NCI-H2029 treated with DMSO at 0.1 percent for 48 hours (cell line): ENCODE data around the gene CPNE4.
"Not testable (repeated sequence)": the region's sequence is repeated elsewhere in the genome, so short reads cannot be mapped to it uniquely, and the experiment has no call there.

Experiments
- DNase-seq: peaks from one replicate; lab custom pipeline; 2025; lab: John Stamatoyannopoulos, UW

Gene CPNE4

DNA sequence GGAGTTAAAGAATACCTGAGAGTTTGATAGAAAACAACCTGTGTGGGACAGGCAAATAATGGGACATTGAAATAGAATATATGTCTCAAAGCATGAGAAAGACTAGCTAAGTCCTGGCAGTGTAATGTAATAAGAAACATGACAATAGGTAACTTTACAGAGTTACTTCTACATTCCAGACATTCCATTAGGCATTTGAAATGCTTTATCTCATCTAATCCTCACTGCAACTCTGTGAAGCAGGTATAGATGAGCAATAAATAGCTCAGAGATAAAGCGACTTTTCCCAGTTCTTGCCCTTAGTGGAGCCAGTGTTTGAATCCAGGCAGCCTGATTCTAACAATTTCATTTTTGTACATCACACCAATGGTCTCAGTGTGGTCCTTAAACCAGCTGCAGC, 76.8 kb downstream of the CPNE4 start:
- no peak for DNase-seq

DNA sequence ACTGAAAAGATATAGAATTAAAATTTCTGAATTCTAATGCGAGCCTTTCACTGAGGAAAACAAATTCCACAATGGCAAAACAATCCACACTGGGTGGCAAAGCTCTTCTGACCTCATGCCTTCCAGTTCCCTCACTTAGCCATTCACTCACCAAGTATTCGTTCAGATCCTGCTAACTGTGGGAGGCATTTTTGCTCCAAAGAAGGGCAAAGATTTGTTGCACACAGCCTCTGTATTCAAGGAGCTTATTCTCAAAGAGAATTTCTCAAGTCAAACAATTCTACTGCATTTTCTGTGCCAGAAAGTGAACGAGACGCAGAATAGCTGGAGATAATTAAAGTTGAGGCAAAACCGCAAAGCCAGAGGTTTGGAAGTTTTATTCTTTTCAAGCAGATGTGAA, 77.3 kb downstream of the CPNE4 start:
- DNase-seq: no peak

DNA sequence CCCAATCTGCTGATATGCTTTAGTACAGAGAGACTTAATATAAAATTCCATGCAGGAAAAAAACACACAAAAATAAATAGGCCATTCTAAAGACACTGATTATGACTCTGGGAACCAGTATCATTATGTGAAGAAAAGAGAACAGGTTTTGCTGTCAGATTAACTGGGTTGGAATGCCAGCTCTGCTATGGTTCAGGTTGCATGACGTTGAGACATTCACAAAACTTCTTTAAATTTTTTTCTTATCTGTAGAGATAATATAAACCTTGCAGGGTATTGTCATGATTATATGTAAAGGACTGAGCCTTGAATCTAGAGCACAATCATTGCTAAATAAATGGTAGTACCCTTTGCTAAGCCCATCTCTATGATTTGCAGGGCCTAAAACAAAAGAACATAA, 86.0 kb downstream of the CPNE4 start:
- DNase-seq: no peak

DNA sequence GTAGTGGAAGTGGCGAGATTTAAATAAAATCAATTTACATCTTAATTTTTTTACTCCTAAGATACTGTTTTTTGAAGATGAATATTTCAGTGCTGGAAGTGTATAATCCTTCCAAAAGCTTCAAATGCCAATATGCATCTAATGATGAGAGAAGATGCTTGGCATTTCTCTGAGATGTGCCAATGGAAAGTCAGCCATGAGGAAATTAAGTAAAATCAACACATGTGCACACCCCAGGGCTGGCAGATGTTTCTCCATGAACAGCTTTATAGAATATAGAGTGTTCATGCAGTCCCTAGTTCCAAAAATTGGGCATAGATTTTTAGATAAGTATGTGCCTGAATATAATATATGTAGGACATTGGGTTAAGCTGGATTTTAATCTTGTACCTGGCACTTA, 90.1 kb downstream of the CPNE4 start:
- DNase-seq: no peak

DNA sequence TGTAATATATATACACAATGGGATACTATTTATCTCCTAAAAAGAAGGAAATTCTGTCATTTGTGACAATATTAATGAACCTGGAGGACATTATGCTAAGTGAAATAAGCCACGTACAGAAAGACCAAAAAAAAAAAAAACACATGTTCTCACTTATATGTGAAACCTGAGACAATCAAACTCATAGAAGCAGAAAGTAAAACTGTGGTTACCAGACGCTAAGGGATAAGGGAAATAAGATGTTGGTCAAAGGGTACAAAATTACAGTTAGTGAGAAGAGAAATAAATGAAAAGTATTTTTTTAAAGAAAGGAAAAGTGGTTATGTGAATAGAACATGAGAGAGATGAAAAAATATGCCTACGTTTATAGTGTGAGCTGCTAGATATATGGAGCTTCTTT, 101.1 kb downstream of the CPNE4 start:
- DNase-seq: no peak

DNA sequence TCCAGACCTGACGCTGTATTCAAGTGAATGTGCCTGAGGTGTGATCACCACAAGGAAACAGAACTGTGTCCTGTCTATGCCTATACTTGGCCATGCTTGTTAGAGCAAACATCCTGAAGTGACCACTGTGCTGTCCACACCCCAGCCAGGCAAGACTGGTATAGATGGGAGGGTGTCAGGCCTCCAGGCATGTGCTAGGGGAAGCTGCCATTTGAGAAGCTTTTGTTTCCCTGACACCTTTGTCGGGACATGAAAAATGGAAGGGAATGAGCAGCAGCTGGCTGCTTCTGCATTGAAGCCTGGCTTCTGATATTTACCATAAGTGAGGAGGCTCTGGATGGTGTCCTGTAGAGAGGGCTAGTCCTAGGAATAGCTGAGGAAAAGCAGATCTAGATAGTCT, 106.2 kb downstream of the CPNE4 start:
- DNase-seq: no peak

DNA sequence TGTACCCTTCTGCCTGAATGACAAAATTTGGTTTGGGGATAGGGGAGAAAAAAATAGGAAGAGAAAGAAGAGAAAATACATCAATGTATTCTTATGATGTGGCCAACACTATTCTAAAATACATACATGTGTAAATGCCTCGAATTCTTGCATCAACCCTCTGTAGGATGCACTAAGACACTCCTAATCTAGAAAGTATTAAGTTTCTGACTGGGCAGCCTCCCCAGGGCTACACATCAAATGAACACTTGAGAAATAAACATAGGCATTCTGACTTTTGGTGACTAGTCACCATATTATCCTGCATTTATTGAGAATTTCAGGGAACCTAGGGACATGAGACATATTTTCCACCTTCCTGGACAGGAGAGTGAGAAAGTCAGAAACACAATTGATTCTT, 109.2 kb downstream of the CPNE4 start:
- DNase-seq: no peak

DNA sequence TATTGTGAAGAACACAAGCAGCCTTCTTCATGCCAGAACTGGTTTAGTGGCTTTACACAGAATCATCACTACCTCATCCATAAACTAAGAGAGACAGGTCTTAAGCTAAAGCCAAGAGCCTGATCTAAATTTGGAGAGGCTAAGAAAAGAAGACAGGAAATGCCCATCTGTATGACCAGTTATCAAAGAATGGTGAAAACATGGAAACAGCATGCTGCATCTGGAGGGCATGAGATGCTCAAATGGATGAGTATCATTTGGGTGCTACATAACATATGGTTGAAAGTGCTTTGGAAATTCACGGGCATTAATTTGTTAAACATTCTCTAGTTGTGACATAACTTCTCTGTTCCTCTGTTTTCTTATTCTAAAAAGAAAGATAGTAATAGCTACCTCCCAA, 112.5 kb downstream of the CPNE4 start:
- DNase-seq: no peak

DNA sequence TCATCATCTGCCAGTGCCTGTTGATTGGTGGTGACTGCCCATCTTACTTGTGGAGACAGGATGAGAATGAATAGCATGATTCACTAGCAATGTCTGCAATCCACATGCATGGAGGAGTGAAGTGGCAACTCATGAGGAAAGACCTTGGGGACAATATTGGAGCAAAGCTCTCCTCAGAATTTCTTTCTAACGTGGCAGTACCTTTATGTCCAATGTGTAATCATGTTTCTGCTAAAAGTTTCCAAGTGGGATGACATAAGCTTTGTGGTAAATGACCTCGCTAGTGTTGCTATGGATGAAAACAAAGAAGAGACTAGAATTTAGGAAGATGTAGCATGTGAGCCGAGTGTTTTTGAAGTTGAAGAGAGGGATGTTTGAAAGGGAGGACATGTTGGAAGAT, 117.8 kb downstream of the CPNE4 start:
- no peak for DNase-seq

DNA sequence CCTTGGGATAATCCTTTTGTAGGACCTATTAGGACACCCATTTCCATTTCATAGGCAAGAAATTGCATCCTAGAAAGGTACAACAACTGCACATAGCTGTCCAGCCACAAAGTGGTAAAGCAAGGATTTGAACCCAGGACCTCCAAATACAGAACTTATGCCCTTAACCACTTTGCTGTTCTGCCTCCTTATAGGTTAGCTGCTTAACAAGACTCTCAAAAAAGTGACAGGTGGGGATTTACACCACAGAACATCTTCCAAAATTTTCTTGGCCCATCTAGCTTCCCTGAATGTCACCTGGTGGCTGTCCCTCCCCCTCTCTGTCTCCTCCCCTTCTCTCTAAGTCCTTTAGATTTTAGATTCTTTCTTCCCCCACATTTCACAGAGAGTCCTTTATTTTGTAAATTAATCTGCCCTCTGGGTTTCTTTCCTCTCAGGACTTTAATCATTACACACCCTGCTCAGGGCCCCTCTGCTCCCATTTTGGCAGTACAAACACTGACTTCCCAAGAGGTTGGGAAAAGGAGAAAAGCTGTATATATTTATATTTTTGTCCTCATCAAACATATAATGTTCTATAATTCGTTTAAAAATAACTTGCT, 120.6 kb downstream of the CPNE4 start:
- no peak for DNase-seq

DNA sequence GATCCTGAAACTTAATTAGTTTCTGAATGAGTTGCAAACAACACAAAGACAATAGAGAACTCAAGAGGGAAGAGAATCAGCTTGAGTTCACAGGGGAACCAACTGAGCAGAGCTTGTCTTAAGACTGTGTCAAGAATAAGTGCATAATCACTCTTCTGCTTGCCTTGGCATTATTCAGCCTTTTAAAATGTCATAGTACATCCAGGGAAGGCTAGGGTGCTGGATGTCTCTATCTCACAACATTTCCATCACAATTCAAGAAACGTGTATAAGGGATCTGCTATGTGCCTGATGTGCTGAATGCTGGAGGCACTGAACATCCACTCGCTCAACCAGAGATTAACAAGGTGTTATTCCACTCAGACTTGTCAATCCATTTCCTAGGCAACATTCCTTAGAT, 122.6 kb downstream of the CPNE4 start:
- no peak for DNase-seq

DNA sequence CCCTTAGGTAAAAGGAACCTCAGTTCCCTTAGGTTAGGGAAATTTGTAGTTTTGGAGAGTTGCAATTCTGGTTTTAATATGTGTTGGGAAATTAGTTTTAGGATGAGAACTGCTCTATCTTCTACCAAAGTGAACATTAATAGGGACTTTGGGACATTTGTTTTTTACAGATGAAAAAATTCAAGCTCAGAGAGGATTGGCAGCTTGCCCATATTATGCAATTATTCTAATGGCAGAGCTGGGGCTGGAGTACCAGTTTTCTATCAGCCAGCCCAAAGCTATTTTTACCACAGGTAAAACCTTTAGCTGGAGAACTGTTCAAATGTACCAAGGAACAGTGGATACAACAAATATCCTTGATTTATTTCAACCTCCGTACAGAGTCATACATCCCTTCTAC, 127.0 kb downstream of the CPNE4 start:
- DNase-seq: no peak

DNA sequence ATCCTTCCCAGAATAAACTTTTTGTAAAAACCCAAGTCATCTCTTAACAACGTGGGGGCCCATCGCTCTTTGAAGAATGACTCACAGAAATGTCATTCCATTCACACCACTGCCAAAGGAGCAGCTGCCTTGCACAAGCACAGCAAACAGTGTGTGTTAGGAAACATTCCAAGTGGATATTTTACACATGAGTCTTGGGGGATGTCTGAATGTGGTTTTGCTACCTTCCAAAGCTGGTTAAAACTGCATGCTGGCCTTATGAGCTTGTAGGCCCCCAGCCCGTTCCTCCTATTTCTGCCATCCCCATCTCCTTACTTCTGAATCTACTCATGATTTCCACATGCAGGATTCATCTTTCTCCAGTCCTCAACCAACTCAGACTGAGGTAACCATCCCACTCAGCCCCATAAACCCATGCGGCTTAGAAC, 130.8 kb downstream of the CPNE4 start:
- DNase-seq: no peak

DNA sequence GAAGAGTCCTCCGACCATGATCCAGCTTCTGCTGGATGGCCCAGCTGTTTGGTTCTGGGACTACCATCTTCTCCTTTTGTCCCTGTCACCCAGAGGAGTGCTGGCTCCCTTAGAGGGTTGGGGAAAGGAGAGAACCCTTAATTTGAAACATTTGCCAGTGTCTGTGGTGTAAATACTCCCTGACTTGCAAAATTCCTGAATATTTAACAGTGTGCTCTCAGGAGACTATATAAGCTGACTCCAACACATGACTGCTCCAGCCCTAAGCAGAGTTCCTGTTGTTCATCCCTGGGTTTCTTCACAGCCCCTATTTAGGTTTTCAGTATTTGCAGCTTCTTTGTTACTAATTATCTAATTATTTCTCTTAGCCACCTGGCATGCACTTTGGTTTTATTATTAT, 133.1 kb downstream of the CPNE4 start:
- DNase-seq: no peak

DNA sequence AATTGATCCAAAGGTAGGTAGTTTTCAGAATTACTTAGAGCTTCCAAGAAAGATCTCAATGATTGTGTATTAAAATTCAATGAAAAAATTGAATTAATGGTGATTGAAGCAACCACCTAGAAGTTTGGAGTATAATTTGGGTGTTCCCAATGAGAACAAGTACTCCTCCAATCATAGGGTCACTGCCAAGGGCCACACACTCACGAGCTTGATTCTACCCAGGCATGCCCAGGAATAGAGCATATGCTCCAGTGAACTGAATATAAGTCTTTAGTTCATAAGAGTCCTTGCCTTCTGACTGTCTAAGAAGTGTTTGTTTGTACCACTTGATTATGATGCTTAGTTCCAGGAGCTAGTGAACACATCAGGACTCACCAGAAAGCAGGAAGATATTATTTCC, 133.9 kb downstream of the CPNE4 start:
- DNase-seq: no peak

DNA sequence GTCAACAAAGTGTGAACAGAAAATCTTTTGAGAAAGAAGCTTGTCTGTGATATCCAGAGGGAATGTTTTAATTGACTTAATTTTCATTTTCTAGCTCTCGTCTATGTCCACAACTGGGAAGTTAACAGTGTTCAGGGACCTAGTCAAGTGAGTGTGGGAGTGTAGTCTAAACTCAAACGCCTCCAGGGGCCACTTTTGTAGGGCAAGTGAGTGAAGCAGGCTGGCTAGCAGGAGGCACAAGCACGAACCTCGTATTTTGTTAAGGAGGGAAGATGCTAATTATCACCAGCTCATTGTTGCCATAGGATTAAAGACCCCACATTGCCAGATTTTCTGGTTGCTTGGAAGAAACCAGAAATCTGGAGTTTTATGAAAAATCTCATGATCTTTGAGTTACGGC, 135.8 kb downstream of the CPNE4 start:
- no peak for DNase-seq

DNA sequence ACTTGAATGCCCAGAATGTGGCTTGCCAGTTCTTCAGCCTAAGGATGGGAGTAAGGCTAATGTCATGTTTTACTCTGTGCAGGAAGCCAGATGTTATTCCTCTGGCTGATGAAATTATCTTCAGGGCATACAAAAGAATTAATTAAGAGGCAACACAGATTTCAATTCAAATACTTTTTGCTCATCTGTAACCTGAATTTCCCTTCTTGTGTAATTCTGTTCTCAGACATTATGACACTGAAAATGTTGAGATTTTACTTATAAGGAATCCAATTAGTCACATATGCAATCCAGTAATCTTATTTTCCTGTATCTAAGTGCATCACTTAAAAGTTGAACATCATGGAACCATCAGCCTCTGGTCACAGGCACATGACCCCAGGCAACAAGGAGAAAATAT, 136.5 kb downstream of the CPNE4 start:
- no peak for DNase-seq

DNA sequence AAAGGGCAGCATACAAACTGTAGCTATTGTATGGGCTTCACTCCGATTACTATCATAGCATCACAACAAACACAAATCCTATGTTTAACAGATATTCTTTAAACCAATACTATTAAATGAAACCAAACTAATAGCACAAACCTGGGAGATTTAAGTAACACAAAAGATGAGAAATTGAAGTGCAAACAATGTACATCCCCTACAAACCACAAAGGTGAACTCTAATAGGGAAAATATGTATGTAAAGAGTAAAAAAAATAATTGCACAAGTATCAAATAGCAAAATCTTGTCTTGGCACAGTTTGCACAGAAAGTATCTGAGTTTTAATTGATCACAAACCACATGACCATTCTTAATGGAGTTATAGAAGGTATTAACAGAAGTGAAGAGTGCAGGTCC, 138.5 kb downstream of the CPNE4 start:
- no peak for DNase-seq

DNA sequence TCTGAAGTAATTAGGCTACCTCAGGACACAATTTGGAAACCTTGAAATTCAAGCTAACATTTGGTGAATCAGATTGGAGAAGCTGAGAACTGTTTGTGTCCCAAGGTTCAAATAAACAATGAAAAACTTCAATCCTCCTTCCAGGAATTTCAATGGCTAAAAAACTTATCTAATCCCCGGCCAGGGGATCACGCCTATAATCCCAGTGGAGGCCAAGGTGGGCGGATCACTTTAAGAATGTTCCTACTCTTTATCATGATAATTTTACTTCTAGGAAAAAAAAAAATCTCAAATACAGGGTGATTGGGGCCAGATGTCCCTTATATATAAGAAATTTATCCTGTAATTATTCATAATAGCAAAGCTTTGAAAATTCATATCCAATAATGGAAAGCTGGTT, 139.0 kb downstream of the CPNE4 start:
- DNase-seq: no peak

DNA sequence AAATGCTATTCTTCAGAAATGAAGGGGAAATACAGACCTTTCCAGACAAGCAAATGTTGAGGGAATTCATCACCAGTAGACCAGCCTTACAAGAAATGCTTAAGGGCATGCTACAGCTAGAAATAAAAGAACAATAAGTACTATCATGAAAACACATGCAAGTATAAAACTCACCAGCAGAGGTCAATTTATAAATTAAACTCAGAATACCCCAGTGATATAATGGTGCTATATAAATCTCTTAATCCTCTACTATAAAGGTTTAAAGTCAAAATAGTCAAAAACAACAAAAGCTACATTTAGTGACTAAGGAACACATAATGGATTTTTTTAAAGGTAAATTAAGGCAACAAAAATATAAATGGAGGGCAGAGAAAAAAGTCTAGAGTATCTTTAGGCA, 142.5 kb downstream of the CPNE4 start:
- DNase-seq: no peak

DNA sequence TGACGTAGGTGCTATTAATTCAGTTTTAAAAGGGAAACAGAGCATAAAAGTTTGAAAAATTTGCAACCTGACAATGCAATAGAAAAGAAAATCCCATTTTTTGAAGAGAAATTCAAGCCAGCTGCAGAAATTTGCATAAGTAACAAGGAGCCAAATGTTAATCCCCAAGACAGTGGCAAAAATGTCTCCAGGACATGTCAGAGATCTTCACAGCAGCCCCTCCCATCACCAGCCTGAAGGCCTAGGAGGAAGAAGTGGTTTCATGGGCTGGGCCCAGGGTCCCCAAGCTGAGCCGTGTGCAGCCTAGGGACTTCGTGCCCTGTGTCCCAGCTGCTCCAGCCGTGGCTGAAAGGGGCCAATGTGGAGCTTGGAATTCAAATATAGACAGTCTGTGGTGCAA, 148.9 kb downstream of the CPNE4 start:
- not testable (repeated sequence) for DNase-seq

DNA sequence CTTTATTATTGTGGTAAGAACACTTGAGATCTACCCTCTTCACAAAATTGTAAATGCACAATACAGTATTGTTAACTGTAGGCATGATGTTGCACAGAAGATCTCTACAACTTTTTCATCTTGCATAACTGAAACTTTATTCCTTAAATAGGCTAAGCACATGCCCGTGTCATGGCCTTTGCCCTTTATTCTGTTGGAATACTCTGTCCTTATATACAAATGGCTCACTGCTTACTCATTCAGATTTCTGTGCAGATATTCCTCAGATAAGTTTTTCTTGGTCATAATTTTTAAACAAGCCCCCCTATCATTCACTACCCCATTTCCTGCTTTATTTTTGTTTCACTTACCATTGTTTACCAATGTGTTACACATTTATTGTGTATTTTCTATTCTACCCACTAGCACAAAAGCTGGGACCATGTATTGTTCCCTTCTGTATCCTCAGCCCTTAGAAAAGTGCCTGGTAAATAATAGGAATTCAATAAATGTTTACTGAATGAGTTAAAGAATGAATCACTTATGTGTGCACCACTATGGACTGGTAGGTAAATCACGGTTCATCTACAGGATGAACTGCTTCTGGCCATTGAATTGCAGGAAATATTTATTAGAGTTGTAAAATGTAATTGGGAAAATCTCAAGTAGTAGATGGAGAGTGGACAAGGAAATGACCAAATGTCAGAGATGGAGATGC, 151.0 kb downstream of the CPNE4 start:
- DNase-seq: no peak

DNA sequence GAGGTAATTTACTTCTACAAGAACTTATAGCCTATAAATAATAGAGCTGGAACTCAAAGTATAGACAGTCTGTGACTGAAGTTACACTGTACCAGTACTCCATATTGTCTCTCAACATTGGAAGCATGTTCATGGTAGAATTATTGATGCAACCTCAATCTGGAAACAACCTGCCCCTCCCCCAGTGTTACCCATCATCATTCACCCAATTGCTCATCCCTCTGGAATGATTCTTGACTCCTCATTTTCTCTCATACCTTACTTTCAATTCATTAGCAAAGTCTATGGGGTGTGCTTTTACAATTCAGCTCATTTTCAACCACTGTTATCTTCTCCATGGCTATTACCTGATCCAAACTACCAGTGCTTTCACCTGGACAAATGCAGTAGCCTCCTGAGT, 151.7 kb downstream of the CPNE4 start:
- DNase-seq: no peak

DNA sequence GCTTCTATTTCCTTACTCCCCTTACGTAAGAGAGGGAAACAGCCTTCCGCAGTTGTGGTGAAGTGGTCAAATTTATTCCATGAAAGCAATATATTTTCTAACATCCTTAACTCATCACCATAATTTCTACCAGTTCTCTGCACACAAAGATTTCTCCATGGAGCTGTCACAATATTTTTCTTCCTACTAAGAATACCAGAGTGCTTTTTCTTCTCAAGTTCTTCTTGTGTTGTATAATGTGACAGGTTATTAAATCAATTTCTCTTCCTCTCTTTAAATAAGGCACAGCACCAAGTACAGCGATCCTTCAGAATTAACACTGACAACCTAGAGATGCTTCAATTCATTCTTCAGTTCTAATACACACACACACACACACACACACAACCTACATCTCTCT, 153.0 kb downstream of the CPNE4 start:
- DNase-seq: no peak
